HepG2 (cell line): ENCODE measurements around the gene MDM4. TPM values are rescaled to one million over a fixed set of nuclear protein-coding genes. Genes with fewer than 3 reads are reported as not detected.
A peak's percentile ranks its signal among the peaks of the same experiment; 100 is the strongest.

Experiments
- ATF5 ChIP-seq: sonication (generic); formaldehyde crosslinking; IDR thresholded peaks from 2 replicates; pipeline ENCODE4 v1.4.0; 2020; ENCODE audit warnings: mild to moderate bottlenecking, low read depth, missing genetic modification reagents
- CEBPG ChIP-seq: IDR thresholded peaks from 2 replicates; pipeline ENCODE4 v1.6.1; 2016
- KAT8 ChIP-seq: IDR thresholded peaks from 2 replicates; pipeline ENCODE4 v1.6.1; 2016; ENCODE audit warnings: missing genetic modification reagents, missing compliant biosample characterization
- KLF12 ChIP-seq: sonication (generic); formaldehyde crosslinking; IDR thresholded peaks from 2 replicates; pipeline ENCODE4 v1.4.0; 2020; ENCODE audit warnings: missing genetic modification reagents, borderline replicate concordance
- MEIS2 ChIP-seq: sonication (generic); formaldehyde crosslinking; IDR thresholded peaks from 2 replicates; pipeline ENCODE4 v1.9.0; 2021; ENCODE audit warnings: mild to moderate bottlenecking, missing genetic modification reagents
- SIN3A ChIP-seq: IDR thresholded peaks from 2 replicates; pipeline ENCODE4 v1.6.1; 2011; ENCODE audit warnings: low read depth, mild to moderate bottlenecking, control low read depth, low read length, borderline replicate concordance
- SSRP1 ChIP-seq: IDR thresholded peaks from 2 replicates; pipeline ENCODE4 v1.6.1; 2016; ENCODE audit warnings: control low read depth
- STAT6 ChIP-seq: sonication (generic); formaldehyde crosslinking; IDR thresholded peaks from 2 replicates; pipeline ENCODE4 v1.4.0; 2020; ENCODE audit warnings: missing genetic modification reagents, mild to moderate bottlenecking, borderline replicate concordance
- TBX3 ChIP-seq: fragments of 450-650 bp; IDR thresholded peaks from 2 replicates; pipeline ENCODE4 v1.6.1; 2017; ENCODE audit warnings: antibody characterized with exemption, mild to moderate bottlenecking, inconsistent platforms, borderline replicate concordance
- ZBTB44 ChIP-seq: sonication (generic); formaldehyde crosslinking; IDR thresholded peaks from 2 replicates; pipeline ENCODE4 v1.4.0; 2020; ENCODE audit warnings: missing genetic modification reagents
- ZNF205 ChIP-seq: IDR thresholded peaks from 2 replicates; pipeline ENCODE4 v1.6.1; 2018; ENCODE audit warnings: missing biosample characterization, missing genetic modification reagents
- ZNF460 ChIP-seq: sonication (generic); formaldehyde crosslinking; IDR thresholded peaks from 2 replicates; pipeline ENCODE4 v1.5.1; 2020; ENCODE audit warnings: missing genetic modification reagents, mild to moderate bottlenecking, borderline replicate concordance
- ZNF614 ChIP-seq: IDR thresholded peaks from 2 replicates; pipeline ENCODE4 v1.6.1; 2018; ENCODE audit warnings: missing biosample characterization, missing genetic modification reagents, inconsistent platforms, borderline replicate concordance
- ZNF772 ChIP-seq: sonication (generic); formaldehyde crosslinking; IDR thresholded peaks from 2 replicates; pipeline ENCODE4 v1.5.0; 2020; ENCODE audit warnings: mild to moderate bottlenecking, missing genetic modification reagents
- ZNF800 ChIP-seq: sonication (generic); formaldehyde crosslinking; IDR thresholded peaks from 2 replicates; pipeline ENCODE4 v1.4.0; 2020; ENCODE audit warnings: missing genetic modification reagents
- ZNF841 ChIP-seq: sonication (generic); formaldehyde crosslinking; IDR thresholded peaks from 2 replicates; pipeline ENCODE4 v1.8.1; 2023; ENCODE audit warnings: missing genetic modification reagents, borderline replicate concordance
- ZNF850 ChIP-seq: sonication (generic); formaldehyde crosslinking; conservative IDR thresholded peaks from 2 replicates; pipeline ENCODE4 v1.9.0; 2021; ENCODE audit warnings: mild to moderate bottlenecking, missing genetic modification reagents
- polyA plus RNA-seq, 8 experiments: library from polyadenylated mRNA; depleted of rRNA in 3 of 8; stranded (reverse) in 7 of 8; unstranded in 1 of 8; fragments of >200 nt; fragmentation: Illumina TruSeq in 4 of 8; extraction: Trizol in 4 of 8; gene quantifications; 2 replicates each; pipeline versions ENCODE4 v1.2.1 to v1.2.3, GENCODE V29; 2011 to 2016; ENCODE audit warnings: low read depth in 4 of 8, missing spikeins in 1 of 8, mixed read lengths in 1 of 8; ENCODE audit not compliant: insufficient read depth in 1 of 8
- total RNA-seq, 5 experiments: library from RNA; depleted of rRNA; stranded (reverse); fragments of >200 nt; fragmentation: Illumina TruSeq; extraction: Trizol; gene quantifications; 2 replicates each; pipeline ENCODE4 v1.2.3, GENCODE V29; 2016; ENCODE audit warnings: low read depth in 1 of 5

MDM4 gene
- total and polyA plus RNA-seq, 2 of the 13 experiments (the other 11 are each of a cell fraction or from before 2014, with no cell fraction given), result 14.9 to 19.0 TPM

- peak; percentile 23; the same call in 1 of the 2 replicates for TF ChIP-seq STAT6 (CRISPR knock-in tag)
- peak; percentile 26; the same call in 1 of the 2 replicates for TF ChIP-seq ZNF800 (CRISPR knock-in tag)
- TF ChIP-seq MEIS2 (CRISPR knock-in tag), result peak; percentile 50; the same call in 1 of the 2 replicates
- TF ChIP-seq ATF5, result no peak
- TF ChIP-seq SSRP1 (CRISPR knock-in tag), result peak; percentile 99
- TF ChIP-seq ZNF772 (CRISPR knock-in tag), result 0 out of 2 replicates have a peak, but pooled peaks have one; percentile 36
- peak; percentile 39; the same call in 1 of the 2 replicates for TF ChIP-seq KLF12 (CRISPR knock-in tag)
- TF ChIP-seq ZNF614 (CRISPR knock-in tag), result peak; percentile 78; the same call in 1 of the 2 replicates
- TF ChIP-seq ZNF460 (CRISPR knock-in tag), result peak; percentile 30; the same call in 1 of the 2 replicates
- peak; percentile 58; the same call in 1 of the 2 replicates for TF ChIP-seq ZNF205 (CRISPR knock-in tag)
- TF ChIP-seq ZNF841 (CRISPR knock-in tag), result no peak
- peak; percentile 11; the same call in 1 of the 2 replicates for TF ChIP-seq KAT8 (CRISPR knock-in tag)
- no peak for TF ChIP-seq ZBTB44 (CRISPR knock-in tag)
- no peak for TF ChIP-seq TBX3
- 0 out of 2 replicates have a peak, but pooled peaks have one; percentile 31 for TF ChIP-seq SIN3A
- no peak for TF ChIP-seq ZNF850
- TF ChIP-seq CEBPG (CRISPR knock-in tag), result peak; percentile 27; the same call in 1 of the 2 replicates
Observed at GRCh38 chr1:204506201-204506968, 9.8 kb upstream of the MDM4 start (continued).
